Medulla oblongata (tissue), 1 donor: ENCODE results near the gene PIP5KL1.

ENCODE experiments used
- DNase-seq: peaks from one replicate; pipeline ENCODE4 v3.0.0-alpha.2; 2015; ENCODE audit errors: extremely low spot score

Gene PIP5KL1

DNA sequence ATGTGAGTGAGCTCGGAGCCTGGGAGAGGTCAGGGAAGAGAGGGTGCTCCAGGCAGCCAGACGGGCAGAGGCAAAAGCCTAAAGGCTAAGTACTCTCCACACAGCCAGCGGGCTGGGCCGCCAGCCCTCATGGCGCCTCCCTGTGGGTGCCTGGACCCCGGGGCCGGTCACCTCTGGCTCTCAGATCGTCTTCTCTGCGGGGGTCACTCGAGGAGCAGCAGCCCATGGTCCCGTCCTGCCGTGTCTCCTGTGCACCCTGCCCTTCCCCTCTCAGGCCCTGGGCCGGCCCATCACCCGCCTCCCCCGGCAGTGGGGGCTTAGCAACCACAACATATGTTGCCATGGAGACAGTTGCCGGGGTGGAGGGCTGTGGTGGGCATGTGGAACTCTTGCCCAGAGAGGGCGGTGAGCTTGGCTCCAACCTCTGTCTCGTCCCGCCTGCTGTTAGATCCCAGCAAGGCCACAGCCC lies 57.3 kb downstream of the PIP5KL1 start:
- peak; percentile 81 for DNase-seq

GRCh38 chr9:127872369-127873222 lies 58.0 kb downstream of the PIP5KL1 start:
- DNase-seq = no peak

- no peak for DNase-seq
Observed at GRCh38 chr9:127871531-127871930, 59.0 kb downstream of the PIP5KL1 start.

- no peak for DNase-seq
Observed at GRCh38 chr9:127870887-127871286, 59.7 kb downstream of the PIP5KL1 start.
